T-helper 17 cell (primary cell): ENCODE measurements around the gene FGFBP1. TPM values are rescaled to one million over a fixed set of nuclear protein-coding genes. Genes with fewer than 3 reads are reported as not detected.

ENCODE experiments used
- ATAC-seq: fragments of 150-1000 bp; cut with Tn5 transposase; 2 replicates; pipeline ENCODE4 v1.10.0; 2021; ENCODE audit warnings: mild to moderate bottlenecking, moderate library complexity
- DNase-seq, 3 donors: peaks; one replicate each; pipeline versions ENCODE4 v3.0.0 to v3.0.0-alpha.2; 2020 to 2021
- H3K9me3 ChIP-seq: one replicate; pipeline ENCODE4 v1.7.0; 2013; ENCODE audit warnings: low read length, mild to moderate bottlenecking; ENCODE audit not compliant: control insufficient read depth, poor library complexity, severe bottlenecking
- H3K27ac Mint-ChIP-seq: one replicate; pipeline ENCODE4 v1.8.0; 2022; ENCODE audit warnings: mild to moderate bottlenecking, moderate library complexity, mixed read lengths
- H3K27me3 Mint-ChIP-seq: one replicate; pipeline ENCODE4 v1.8.0; 2022; ENCODE audit warnings: mixed read lengths
- H3K36me3 Mint-ChIP-seq: one replicate; pipeline ENCODE4 v1.8.0; 2022; ENCODE audit warnings: low read depth, mixed read lengths
- H3K4me1 Mint-ChIP-seq: one replicate; pipeline ENCODE4 v1.8.0; 2022; ENCODE audit warnings: mild to moderate bottlenecking, mixed read lengths
- H3K4me3 Mint-ChIP-seq: one replicate; pipeline ENCODE4 v1.8.0; 2022; ENCODE audit warnings: mild to moderate bottlenecking, moderate library complexity, mixed read lengths
- total RNA-seq, 4 donors: library from RNA in 2 of 4; stranded (reverse) in 2 of 4; gene quantifications; one replicate each; pipeline ENCODE4 v1.2.3 and lab custom pipeline; 2022 to 2026

Gene FGFBP1
- total RNA-seq, 2 donors from 2014 or later: not detected

GRCh38 chr4:15914736-15915135 is 23.8 kb downstream of the FGFBP1 start:
- Mint-ChIP-seq H3K4me1 (no peaks in the 10 kb centered on the region), H3K36me3 (no peaks in the 10 kb centered on the region), H3K27me3 (peaks cover 54% of the 10 kb centered on the region), H3K27ac (no peak overlapping the region), H3K4me3 (no peak overlapping the region)
- no peaks in the 10 kb centered on the region for H3K9me3 ChIP-seq
- DNase-seq (no peak), ATAC-seq (no peak)

GRCh38 chr4:15914291-15914690 is 24.2 kb downstream of the FGFBP1 start:
- DNase-seq (no peak), ATAC-seq (no peak)
- H3K9me3 ChIP-seq: no peaks in the 10 kb centered on the region
- Mint-ChIP-seq H3K27me3 (peaks cover 50% of the 10 kb centered on the region), H3K36me3 (no peaks in the 10 kb centered on the region), H3K27ac (no peak overlapping the region), H3K4me3 (no peak overlapping the region), H3K4me1 (no peaks in the 10 kb centered on the region)

- Mint-ChIP-seq H3K27me3 (peaks cover 50% of the 10 kb centered on the region), H3K4me3 (no peak overlapping the region), H3K4me1 (no peaks in the 10 kb centered on the region), H3K27ac (no peak overlapping the region), H3K36me3 (no peaks in the 10 kb centered on the region)
- ATAC-seq (no peak), DNase-seq (no peak)
- H3K9me3 ChIP-seq: no peaks in the 10 kb centered on the region
Measured at GRCh38 chr4:15913631-15913970, 24.9 kb downstream of the FGFBP1 start.

GRCh38 chr4:15912961-15913630 is 25.4 kb downstream of the FGFBP1 start:
- Mint-ChIP-seq H3K36me3 (no peaks in the 10 kb centered on the region), H3K27me3 (peaks cover 50% of the 10 kb centered on the region), H3K4me3 (no peak overlapping the region), H3K27ac (no peak overlapping the region), H3K4me1 (no peaks in the 10 kb centered on the region)
- ATAC-seq: no peak
- H3K9me3 ChIP-seq: no peaks in the 10 kb centered on the region
- no peak for DNase-seq

GRCh38 chr4:15912236-15912635 is 26.3 kb downstream of the FGFBP1 start:
- peaks cover 55% of the 10 kb centered on the region for H3K27me3 Mint-ChIP-seq
- H3K9me3 ChIP-seq: no peaks in the 10 kb centered on the region
- H3K4me3 Mint-ChIP-seq: no peak overlapping the region
- H3K27ac Mint-ChIP-seq: no peak overlapping the region
- no peak for ATAC-seq
- H3K36me3 Mint-ChIP-seq: no peaks in the 10 kb centered on the region
- DNase-seq: no peak
- no peaks in the 10 kb centered on the region for H3K4me1 Mint-ChIP-seq

GRCh38 chr4:15910155-15910940 is 28.2 kb downstream of the FGFBP1 start:
- ATAC-seq (no peak), DNase-seq (no peak)
- Mint-ChIP-seq H3K4me3 (no peak overlapping the region), H3K27me3 (peaks cover 55% of the 10 kb centered on the region), H3K27ac (no peak overlapping the region), H3K36me3 (no peaks in the 10 kb centered on the region), H3K4me1 (no peaks in the 10 kb centered on the region)
- no peaks in the 10 kb centered on the region for H3K9me3 ChIP-seq

GRCh38 chr4:15907430-15907829 is 31.1 kb downstream of the FGFBP1 start:
- Mint-ChIP-seq H3K36me3 (peaks cover 2% of the 10 kb centered on the region), H3K27me3 (peaks cover 66% of the 10 kb centered on the region), H3K4me3 (no peak overlapping the region), H3K27ac (no peak overlapping the region), H3K4me1 (no peaks in the 10 kb centered on the region)
- ATAC-seq (no peak), DNase-seq (no peak)
- no peaks in the 10 kb centered on the region for H3K9me3 ChIP-seq

- Mint-ChIP-seq H3K4me1 (no peaks in the 10 kb centered on the region), H3K27ac (no peak overlapping the region), H3K36me3 (peaks cover 2% of the 10 kb centered on the region), H3K27me3 (peaks cover 62% of the 10 kb centered on the region), H3K4me3 (no peak overlapping the region)
- ATAC-seq (no peak), DNase-seq (no peak)
- H3K9me3 ChIP-seq: no peaks in the 10 kb centered on the region
Measured at GRCh38 chr4:15906020-15906443, 32.5 kb downstream of the FGFBP1 start.

- H3K27me3 Mint-ChIP-seq: peaks cover 58% of the 10 kb centered on the region
- H3K27ac Mint-ChIP-seq: no peak overlapping the region
- no peaks in the 10 kb centered on the region for H3K4me1 Mint-ChIP-seq
- peaks cover 4% of the 10 kb centered on the region for H3K36me3 Mint-ChIP-seq
- ATAC-seq (no peak), DNase-seq (no peak)
- H3K4me3 Mint-ChIP-seq: no peak overlapping the region
- no peaks in the 10 kb centered on the region for H3K9me3 ChIP-seq
Measured at GRCh38 chr4:15902746-15903145, 35.8 kb downstream of the FGFBP1 start.

GRCh38 chr4:15901998-15902397 is 36.5 kb downstream of the FGFBP1 start:
- peaks cover 60% of the 10 kb centered on the region for H3K27me3 Mint-ChIP-seq
- no peak overlapping the region for H3K27ac Mint-ChIP-seq
- DNase-seq (no peak), ATAC-seq (no peak)
- no peak overlapping the region for H3K4me3 Mint-ChIP-seq
- H3K4me1 Mint-ChIP-seq: no peaks in the 10 kb centered on the region
- no peaks in the 10 kb centered on the region for H3K9me3 ChIP-seq
- H3K36me3 Mint-ChIP-seq: peaks cover 4% of the 10 kb centered on the region

- Mint-ChIP-seq H3K27me3 (peaks cover 62% of the 10 kb centered on the region), H3K36me3 (peaks cover 4% of the 10 kb centered on the region), H3K4me3 (no peak overlapping the region), H3K4me1 (no peaks in the 10 kb centered on the region), H3K27ac (no peak overlapping the region)
- no peak for DNase-seq
- ATAC-seq: no peak
- H3K9me3 ChIP-seq: no peaks in the 10 kb centered on the region
Measured at GRCh38 chr4:15901007-15901406, 37.5 kb downstream of the FGFBP1 start.

GRCh38 chr4:15899511-15899910 is 39.0 kb downstream of the FGFBP1 start:
- Mint-ChIP-seq H3K4me1 (no peaks in the 10 kb centered on the region), H3K27me3 (peaks cover 60% of the 10 kb centered on the region), H3K36me3 (peaks cover 4% of the 10 kb centered on the region), H3K4me3 (no peak overlapping the region), H3K27ac (no peak overlapping the region)
- no peaks in the 10 kb centered on the region for H3K9me3 ChIP-seq
- DNase-seq (no peak), ATAC-seq (no peak)

- no peak overlapping the region for H3K4me3 Mint-ChIP-seq
Measured at GRCh38 chr4:15898902-15899301, 39.6 kb downstream of the FGFBP1 start.

GRCh38 chr4:15897577-15897976 is 41.0 kb downstream of the FGFBP1 start:
- H3K4me1 Mint-ChIP-seq: no peaks in the 10 kb centered on the region
- no peak overlapping the region for H3K4me3 Mint-ChIP-seq
- DNase-seq (no peak), ATAC-seq (no peak)
- peaks cover 59% of the 10 kb centered on the region for H3K27me3 Mint-ChIP-seq
- H3K36me3 Mint-ChIP-seq: peaks cover 2% of the 10 kb centered on the region
- no peak overlapping the region for H3K27ac Mint-ChIP-seq
- H3K9me3 ChIP-seq: no peaks in the 10 kb centered on the region

More at GRCh38 chr4:15898902-15899301, 39.6 kb downstream of the FGFBP1 start:
- no peaks in the 10 kb centered on the region for H3K9me3 ChIP-seq
- Mint-ChIP-seq H3K36me3 (peaks cover 2% of the 10 kb centered on the region), H3K4me1 (no peaks in the 10 kb centered on the region), H3K27me3 (peaks cover 56% of the 10 kb centered on the region), H3K27ac (no peak overlapping the region)
- no peak for ATAC-seq
- no peak for DNase-seq
